Stimulated activated CD4-positive, alpha-beta T cell treated with anti-CD3 and anti-CD28 coated beads, Interleukin-1b, Interleukin-23, amount 100 ng/mL, for 24 hours (primary cell): ENCODE measurements around the gene ITPK1.

ENCODE experiments used
- DNase-seq, 4 experiments: peaks; one replicate each; pipeline ENCODE4 v3.0.0-alpha.2; 2020; ENCODE audit warnings: low read depth in 4 of 4, low spot score in 1 of 4

Gene ITPK1

GRCh38 chr14:92973798-92974372 is 141.8 kb downstream of the ITPK1 start:
- no peak for DNase-seq

DNA sequence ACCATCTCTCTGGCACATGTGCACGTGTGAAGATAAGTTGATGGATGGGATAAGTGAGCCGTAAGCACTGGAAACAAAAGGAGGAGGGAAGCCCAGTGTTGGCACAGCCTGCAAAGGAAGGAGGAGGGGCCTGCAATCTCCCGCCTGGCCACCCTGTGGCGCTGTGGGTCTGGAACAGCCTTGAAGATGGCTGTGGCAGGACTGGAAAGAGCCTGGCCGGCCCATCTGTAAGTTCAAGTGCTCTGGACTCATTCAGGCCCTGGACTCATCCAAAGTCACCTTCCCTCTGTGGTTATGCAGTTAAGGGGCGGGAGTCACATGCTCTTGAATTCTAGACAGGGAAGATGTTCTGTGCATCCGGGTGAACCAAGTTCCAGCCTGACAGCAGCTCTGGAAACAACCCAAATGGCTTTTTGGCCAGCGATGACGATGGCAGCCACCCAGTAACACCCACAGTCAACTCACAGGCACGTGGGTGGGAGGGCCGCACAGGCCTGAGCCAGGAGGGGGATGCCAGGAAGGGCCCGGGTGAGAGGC is 142.4 kb downstream of the ITPK1 start:
- no peak for DNase-seq

DNA sequence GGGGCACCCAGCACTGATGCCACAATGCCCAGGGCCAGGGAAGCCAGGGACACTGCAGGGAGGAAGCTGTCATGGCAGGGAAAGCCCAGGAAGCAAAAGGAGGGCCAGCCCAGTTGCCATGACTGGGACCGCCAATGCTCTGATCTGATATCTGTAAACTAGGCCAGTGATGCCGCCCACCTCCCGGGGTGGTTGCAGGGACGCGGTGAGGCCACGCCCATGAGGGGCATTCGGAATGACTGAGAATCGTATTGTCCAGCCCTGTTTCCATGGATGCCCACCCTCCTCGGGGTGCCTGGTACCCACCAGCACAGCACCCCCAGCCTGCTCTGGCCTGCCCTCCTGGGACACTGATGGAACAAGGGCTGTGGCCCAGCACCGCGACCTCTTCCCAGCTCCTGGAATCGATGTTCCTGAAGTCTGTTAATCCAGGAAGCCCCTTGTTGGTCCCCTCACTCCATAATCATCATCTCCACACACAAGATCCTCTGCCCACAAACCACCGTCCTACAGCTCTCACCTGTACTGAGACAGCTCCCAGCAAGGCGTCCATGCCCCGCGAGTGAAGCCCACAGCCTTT is 144.0 kb downstream of the ITPK1 start:
- no peak for DNase-seq

GRCh38 chr14:92970271-92970670 is 145.5 kb downstream of the ITPK1 start:
- DNase-seq: no peak

- no peak for DNase-seq
These were observed 145.9 kb downstream of the ITPK1 start for GRCh38 chr14:92969871-92970270.

DNA sequence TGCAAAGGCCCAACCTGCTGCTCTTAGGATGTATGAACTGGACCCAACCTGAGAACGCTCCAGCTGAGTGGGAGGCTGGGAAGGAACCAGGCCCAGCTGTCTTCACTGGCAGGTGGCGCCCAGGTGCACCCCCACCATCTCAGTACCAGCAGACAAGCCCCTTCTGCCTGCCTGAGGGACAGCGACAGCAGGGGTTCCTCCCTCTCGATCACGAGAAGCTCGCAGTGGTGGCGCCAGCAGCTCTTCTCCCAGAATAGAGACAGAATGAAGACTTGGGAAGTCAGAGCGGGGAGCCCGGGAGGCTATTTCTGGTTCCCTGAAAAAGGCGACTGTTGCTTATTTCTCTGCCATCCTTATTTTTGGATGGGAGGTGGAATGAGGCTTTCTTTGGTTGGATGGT is 146.3 kb downstream of the ITPK1 start:
- no peak for DNase-seq

DNA sequence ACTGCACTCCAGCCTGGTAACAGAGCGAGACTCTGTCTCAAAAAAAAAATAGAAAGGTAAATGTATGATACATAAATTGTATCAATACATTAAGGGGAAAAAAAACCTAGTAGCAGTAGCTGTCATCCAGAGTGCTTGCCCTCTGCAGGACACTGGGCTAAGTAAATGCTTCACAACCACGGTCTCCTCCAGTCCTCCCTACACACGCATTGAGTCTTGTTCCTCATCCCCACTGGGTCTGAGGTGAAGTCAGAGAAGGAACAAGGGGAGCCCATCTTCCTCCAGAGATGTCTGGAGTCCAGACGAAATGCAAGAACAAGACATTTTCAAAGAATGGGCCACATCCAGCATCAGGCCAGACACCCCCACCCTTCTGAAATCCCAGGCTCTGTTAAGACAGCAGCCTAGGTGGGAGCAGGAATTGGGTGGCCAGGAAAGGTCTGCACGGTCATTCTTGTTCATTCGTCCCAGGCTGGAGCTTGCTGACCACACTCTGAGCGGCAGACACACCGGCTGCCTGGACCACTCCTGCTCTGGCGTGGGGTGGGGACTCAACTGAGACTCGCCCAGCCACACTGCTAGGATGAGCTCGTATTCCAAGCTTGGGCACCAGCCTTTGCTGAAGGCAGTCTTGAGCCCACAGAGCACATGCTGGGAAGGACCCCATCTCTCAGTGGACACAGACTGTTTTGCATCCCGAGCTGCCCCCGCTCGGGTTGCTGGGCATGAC is 147.3 kb downstream of the ITPK1 start:
- no peak for DNase-seq

- no peak for DNase-seq
These were observed 148.3 kb downstream of the ITPK1 start for GRCh38 chr14:92967346-92967926.

DNA sequence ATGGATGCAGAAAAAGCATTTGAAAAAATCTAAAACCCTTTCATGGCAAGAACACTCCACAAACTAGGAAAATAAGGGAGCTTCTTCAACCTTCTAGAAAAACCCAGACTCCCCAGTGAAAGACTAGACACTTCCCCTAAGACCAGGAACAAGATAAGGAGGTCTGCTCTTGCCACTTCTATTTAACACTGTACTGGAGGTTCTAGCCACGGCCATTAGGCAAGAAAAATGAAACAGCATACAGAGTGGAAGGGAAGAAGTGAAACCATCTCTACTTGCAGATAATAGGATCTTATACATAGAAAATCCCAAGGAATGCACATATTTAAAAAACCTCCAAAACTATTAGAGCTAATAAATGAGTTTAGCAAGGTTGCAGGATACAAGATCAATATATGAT is 150.4 kb downstream of the ITPK1 start:
- DNase-seq: no peak

GRCh38 chr14:92964124-92965109 is 151.3 kb downstream of the ITPK1 start:
- no peak for DNase-seq

DNA sequence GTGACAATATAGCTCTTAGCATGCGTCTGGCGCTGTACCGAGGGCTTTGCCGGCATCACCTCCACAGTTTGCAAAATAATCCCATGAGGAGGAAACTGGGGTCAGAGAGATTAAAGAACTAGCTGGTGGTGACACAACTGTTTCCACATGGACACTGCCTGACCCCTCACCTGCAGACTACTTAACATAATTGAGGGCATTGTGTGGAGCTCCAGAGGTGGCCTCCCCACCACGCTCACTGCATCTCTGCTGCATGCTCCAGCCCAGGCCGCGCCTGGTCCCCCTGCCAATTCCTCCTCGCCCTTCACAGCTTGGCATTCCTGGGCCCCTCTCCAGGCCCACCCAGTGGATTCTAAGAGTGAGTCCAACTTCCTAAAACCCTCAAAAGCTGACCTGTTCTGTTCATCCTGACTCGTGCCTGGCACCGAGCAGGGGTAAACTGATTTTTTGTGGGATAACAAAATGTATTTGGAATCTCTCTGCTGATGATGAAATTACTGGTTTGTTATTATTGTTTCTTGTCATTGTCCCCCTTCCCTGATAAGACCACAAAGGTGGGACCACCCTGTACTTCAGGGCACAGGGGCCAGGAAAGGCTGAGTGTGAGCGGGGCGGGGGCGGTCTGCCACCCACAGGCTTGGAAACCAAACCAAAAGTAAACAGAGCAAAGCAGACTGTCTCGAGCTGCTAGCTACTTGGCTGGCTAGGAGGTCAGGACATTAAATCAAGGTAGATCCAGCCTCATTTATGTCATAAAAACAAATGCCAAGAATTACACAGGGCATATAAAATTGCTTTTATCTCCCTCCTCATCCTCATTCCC is 152.2 kb downstream of the ITPK1 start:
- DNase-seq: no peak

DNA sequence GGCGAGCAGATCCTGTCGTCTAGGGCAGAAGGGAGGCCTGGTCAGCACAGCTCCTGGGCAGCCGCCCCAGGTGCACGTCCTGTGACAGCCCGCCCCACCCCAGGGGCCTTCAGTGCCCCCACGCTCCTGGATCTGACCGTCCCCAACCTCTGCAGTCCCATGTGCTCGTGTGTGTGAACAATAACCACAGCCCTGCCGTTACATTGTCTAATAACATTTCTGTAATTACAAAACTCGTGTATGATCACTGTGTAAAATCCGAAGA is 153.0 kb downstream of the ITPK1 start:
- DNase-seq: no peak

- DNase-seq: no peak
These were observed 153.5 kb downstream of the ITPK1 start for GRCh38 chr14:92962031-92962830.

DNA sequence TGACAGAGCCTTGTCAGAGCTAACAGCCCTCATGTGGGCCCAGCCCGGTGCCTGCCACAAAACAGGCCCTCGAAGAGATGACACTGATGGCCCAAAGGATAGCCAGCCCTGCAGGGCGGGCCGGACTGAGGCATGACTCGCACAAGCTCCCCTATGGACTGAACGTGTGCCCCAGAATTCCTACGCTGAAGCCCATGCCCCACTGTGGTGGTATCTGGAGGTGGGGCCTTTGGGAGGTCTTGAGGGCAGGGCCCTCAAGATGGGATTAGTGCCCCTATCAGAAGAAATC is 154.2 kb downstream of the ITPK1 start:
- DNase-seq: no peak

DNA sequence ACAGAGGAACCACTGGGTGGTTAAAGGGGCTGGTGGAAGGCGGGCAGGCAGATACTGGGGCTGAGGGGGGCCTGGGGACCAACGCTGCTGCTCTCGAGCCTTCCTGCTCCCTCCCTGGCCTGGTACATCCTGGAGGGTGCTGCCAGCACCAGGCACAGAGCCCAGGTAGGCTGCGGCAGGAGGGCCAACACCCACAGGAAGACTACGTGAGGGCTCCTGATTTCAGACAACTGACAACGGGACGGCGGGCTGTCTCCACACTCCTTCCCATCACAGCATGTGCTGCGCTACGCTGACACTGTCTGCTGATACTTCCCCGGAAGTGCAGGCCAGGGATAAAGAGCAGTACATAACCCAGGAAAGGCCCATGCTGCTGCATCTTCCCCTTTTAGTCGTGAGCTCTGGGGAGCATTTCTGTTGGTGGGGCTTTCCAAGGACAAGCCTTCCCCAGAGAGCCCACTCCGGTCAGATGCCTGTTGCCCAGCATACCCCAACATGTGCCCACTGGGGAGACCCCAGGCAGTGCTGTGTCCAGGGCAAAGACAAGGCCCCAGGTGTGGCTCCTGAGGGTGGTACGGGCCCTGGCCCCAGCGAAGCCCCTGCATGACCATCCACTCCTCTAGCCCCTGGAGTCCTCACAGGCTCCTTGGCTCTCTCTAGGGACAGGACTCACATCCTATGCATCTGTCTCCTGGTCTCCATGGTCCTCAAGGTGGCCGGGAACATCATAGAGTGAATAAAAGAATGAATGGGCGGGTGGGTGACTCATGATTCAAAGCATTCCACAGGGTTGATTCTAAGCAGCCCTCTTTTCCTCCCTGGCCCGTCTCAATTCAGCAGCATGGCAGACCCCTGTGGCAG is 154.8 kb downstream of the ITPK1 start:
- DNase-seq: no peak

GRCh38 chr14:92959761-92960680 is 155.7 kb downstream of the ITPK1 start:
- DNase-seq: no peak

DNA sequence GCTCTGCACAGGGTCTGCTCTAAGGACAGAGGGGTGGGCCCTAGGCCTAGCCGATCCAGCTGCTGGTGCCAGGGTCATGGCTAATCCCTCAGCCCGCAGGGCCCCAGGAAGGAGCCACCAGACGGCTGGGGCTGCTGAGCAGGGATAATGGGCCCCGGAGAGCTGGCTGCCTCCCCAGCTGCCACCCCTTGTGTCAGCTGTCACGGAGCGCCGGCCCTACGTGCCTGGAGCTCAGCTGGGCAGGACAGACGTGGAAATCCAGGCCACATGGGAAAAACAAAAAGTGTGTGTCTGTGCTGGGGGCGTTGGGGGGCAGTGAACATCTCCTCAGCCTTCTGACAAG is 156.6 kb downstream of the ITPK1 start:
- DNase-seq: no peak
